GM12891 (cell line): ENCODE results near the gene ACSS1.

Source experiments
- PAX5 ChIP-seq: IDR thresholded peaks from 2 replicates; pipeline ENCODE4 v1.6.1; 2011; ENCODE audit warnings: low read length, moderate library complexity, mild to moderate bottlenecking; ENCODE audit not compliant: insufficient read depth, severe bottlenecking
- POLR2A ChIP-seq: IDR thresholded peaks from 2 replicates; pipeline ENCODE4 v1.6.1; 2011; ENCODE audit warnings: low read depth, low read length, control low read depth
- POLR2AphosphoS5 ChIP-seq: IDR thresholded peaks from 2 replicates; pipeline ENCODE4 v1.6.1; 2011; ENCODE audit warnings: low read depth, low read length, control low read depth
- POU2F2 ChIP-seq: IDR thresholded peaks from 2 replicates; pipeline ENCODE4 v1.6.1; 2011; ENCODE audit warnings: low read depth, mild to moderate bottlenecking, control low read depth, low read length, moderate library complexity
- SPI1 ChIP-seq: IDR thresholded peaks from 2 replicates; pipeline ENCODE4 v1.6.1; 2011; ENCODE audit warnings: low read depth, low read length, control low read depth
- TAF1 ChIP-seq: IDR thresholded peaks from 2 replicates; pipeline ENCODE4 v1.6.1; 2011; ENCODE audit warnings: low read depth, low read length, control low read depth

DNA sequence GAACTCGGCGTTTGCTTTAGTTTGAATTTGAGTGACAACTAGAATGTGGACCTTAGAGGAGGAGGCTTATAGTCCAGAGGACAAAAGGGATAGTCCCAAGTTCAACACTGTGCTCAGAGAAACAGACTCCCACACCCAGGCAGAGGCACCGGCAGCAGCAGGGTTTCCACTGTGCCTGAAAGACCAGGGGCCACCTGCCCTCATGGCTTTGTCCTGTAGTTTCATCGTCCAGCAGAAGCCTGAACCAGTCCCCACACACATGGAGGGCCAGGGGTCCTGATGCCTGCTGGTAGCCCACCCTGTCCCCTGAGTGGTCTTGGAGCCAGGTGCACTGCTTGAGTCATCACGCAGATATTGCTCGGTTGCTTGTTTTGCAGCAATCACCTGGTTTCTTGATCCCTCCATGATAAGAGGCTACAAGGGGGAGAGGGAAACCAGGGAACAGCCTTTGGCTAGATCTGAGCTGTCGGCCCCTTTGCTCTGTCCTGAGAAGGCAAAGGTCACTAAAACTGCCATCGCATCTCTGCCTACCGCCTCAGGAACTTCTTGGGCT lies 7.2 kb upstream of the ACSS1 start:
- no peak for TF ChIP-seq POLR2AphosphoS5
- TF ChIP-seq POLR2A = no peak
- no peak for TF ChIP-seq TAF1
- TF ChIP-seq PAX5 = no peak
- TF ChIP-seq SPI1 = no peak
- no peak for TF ChIP-seq POU2F2
